Smooth muscle cell (in vitro differentiated cells): Measurements from ENCODE around the gene PPP1R9A. TPM values are rescaled to one million over a fixed set of nuclear protein-coding genes. Genes with fewer than 3 reads are reported as not detected.

Experiments used
- DNase-seq: peaks from one replicate; lab custom pipeline; 2025; ENCODE audit not compliant: unreplicated experiment; lab: John Stamatoyannopoulos, UW
- H2AFZ ChIP-seq: fragments of 200-600 bp; sonication (generic); 2 replicates; pipeline ENCODE4 v1.6.0; 2016; ENCODE audit warnings: antibody characterized with exemption, low read depth, mild to moderate bottlenecking
- H3F3A ChIP-seq: fragments of 200-600 bp; sonication (generic); 2 replicates; pipeline ENCODE4 v1.6.0; 2017; ENCODE audit warnings: antibody characterized with exemption, low read depth
- H3K27ac ChIP-seq: fragments of 200-600 bp; sonication (generic); 2 replicates; pipeline ENCODE4 v1.5.1; 2016; ENCODE audit warnings: low read depth, mild to moderate bottlenecking
- H3K27me3 ChIP-seq: fragments of 200-600 bp; sonication (generic); 2 replicates; pipeline ENCODE4 v1.6.1; 2016; ENCODE audit warnings: low read depth, mild to moderate bottlenecking
- H3K36me3 ChIP-seq: fragments of 200-600 bp; sonication (generic); 2 replicates; pipeline ENCODE4 v1.5.1; 2016; ENCODE audit warnings: low read depth
- H3K4me1 ChIP-seq: fragments of 200-600 bp; sonication (generic); 2 replicates; pipeline ENCODE4 v1.5.1; 2016; ENCODE audit warnings: low read depth
- H3K4me2 ChIP-seq: fragments of 200-600 bp; sonication (generic); 2 replicates; pipeline ENCODE4 v1.6.0; 2016; ENCODE audit warnings: mild to moderate bottlenecking
- H3K4me3 ChIP-seq: fragments of 200-600 bp; sonication (generic); 2 replicates; pipeline ENCODE4 v1.5.1; 2016; ENCODE audit warnings: mild to moderate bottlenecking
- H3K79me2 ChIP-seq: fragments of 200-600 bp; sonication (generic); 2 replicates; pipeline ENCODE4 v1.6.0; 2016; ENCODE audit warnings: low read depth, mild to moderate bottlenecking
- H3K9ac ChIP-seq: fragments of 200-600 bp; sonication (generic); 2 replicates; pipeline ENCODE4 v1.6.0; 2016; ENCODE audit warnings: low read depth
- H3K9me3 ChIP-seq: fragments of 200-600 bp; sonication (generic); replicated peaks from 2 replicates; pipeline ENCODE4 v1.5.1; 2016; ENCODE audit warnings: low read depth
- H4K20me1 ChIP-seq: fragments of 200-600 bp; sonication (generic); 2 replicates; pipeline ENCODE4 v1.6.0; 2016; ENCODE audit warnings: low read depth
- WGBS: methylation state at CpG from one replicate; pipeline ENCODE4 v1.1.7; 2016; ENCODE audit warnings: low lambda C conversion rate; 5-methylcytosine and 5-hydroxymethylcytosine counted together
- polyA plus RNA-seq: library from polyadenylated mRNA; unstranded; fragments of >200 nt; fragmentation: Nextera tagmentation; extraction: Ambion mirVana; gene quantifications from 2 replicates; pipeline ENCODE4 v1.2.1, GENCODE V29; 2016
- total RNA-seq: library from RNA; depleted of rRNA; stranded (reverse); fragments of >200 nt; gene quantifications from 2 replicates; pipeline ENCODE4 v1.2.3, GENCODE V29; 2014
- TF ChIP-seq, protein P1 (sequence below): fragments of 200-600 bp; sonication (generic); IDR thresholded peaks from 2 replicates; pipeline ENCODE4 v1.5.1; 2017; ENCODE audit warnings: borderline replicate concordance, mild to moderate bottlenecking, antibody characterized with exemption; ENCODE audit not compliant: insufficient read depth, poor library complexity, severe bottlenecking

The PPP1R9A gene
- total and polyA plus RNA-seq, 2 experiments from 2014 or later, result 0.22 to 1.6 TPM

DNA sequence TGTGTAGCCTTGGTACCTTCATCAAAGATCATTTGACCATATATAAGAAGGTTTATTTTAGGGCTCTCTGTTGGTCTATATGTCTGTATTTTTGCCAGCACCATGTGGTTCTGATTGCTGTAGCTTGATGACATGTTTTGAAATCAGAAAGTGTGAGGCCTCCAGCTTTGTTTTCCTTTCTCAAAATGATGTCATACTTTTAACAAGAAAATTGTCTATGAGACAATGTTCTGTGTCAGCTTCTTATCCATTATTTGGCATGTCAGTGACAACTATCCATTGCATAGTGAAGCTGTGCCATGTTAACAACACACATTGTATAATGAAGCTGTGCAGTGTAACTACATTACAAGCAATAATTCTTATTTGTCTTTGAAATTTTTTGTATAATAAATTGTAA lies 9.1 kb upstream of the PPP1R9A start:
- Histone ChIP-seq H3K79me2 (no peaks in the 10 kb centered on the region), H3K9ac (no peak overlapping the region), H3F3A (no peaks in the 10 kb centered on the region), H3K27me3 (no peaks in the 10 kb centered on the region), H3K27ac (no peak overlapping the region), H4K20me1 (no peaks in the 10 kb centered on the region), H3K4me2 (no peak overlapping the region), H3K36me3 (no peaks in the 10 kb centered on the region), H3K4me1 (no peaks in the 10 kb centered on the region), H3K4me3 (no peak overlapping the region), H2AFZ (no peak overlapping the region), H3K9me3 (no peaks in the 10 kb centered on the region)
- TF ChIP-seq, protein P1, sequence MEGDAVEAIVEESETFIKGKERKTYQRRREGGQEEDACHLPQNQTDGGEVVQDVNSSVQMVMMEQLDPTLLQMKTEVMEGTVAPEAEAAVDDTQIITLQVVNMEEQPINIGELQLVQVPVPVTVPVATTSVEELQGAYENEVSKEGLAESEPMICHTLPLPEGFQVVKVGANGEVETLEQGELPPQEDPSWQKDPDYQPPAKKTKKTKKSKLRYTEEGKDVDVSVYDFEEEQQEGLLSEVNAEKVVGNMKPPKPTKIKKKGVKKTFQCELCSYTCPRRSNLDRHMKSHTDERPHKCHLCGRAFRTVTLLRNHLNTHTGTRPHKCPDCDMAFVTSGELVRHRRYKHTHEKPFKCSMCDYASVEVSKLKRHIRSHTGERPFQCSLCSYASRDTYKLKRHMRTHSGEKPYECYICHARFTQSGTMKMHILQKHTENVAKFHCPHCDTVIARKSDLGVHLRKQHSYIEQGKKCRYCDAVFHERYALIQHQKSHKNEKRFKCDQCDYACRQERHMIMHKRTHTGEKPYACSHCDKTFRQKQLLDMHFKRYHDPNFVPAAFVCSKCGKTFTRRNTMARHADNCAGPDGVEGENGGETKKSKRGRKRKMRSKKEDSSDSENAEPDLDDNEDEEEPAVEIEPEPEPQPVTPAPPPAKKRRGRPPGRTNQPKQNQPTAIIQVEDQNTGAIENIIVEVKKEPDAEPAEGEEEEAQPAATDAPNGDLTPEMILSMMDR, result no peak
- no peak for DNase-seq

DNA sequence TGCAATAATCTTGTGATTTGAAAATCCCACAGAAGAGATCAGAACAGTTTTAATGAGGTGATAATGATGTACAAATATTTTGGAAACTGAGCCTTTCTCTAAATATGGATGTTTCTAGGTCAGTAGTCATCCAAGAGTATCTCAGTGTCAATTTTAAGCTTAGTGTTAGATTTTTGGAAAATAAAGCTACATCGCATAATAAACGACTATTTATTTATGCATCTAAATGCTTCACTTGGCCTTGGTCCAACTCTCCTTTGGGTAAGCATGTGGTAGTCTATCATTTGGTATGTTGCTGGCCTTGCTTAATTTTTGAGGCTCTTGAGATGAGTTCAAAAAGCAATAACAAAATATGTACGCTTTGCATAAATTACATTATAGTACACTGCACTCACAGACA lies 5.4 kb upstream of the PPP1R9A start:
- TF ChIP-seq, protein P1, result no peak
- no peaks in the 10 kb centered on the region for H3K9me3 ChIP-seq
- no peak overlapping the region for H3K4me2 ChIP-seq
- no peaks in the 10 kb centered on the region for H3K79me2 ChIP-seq
- no peaks in the 10 kb centered on the region for H4K20me1 ChIP-seq
- H2AFZ ChIP-seq, result no peak overlapping the region
- WGBS, result 92% methylated on average over 3 of the region's 3 CpGs
- H3F3A ChIP-seq, result peaks cover 3% of the 10 kb centered on the region
- H3K27ac ChIP-seq, result no peak overlapping the region
- H3K36me3 ChIP-seq, result no peaks in the 10 kb centered on the region
- no peaks in the 10 kb centered on the region for H3K27me3 ChIP-seq
- DNase-seq, result no peak
- no peak overlapping the region for H3K9ac ChIP-seq
- no peak overlapping the region for H3K4me3 ChIP-seq
- peaks cover 2% of the 10 kb centered on the region for H3K4me1 ChIP-seq

DNA sequence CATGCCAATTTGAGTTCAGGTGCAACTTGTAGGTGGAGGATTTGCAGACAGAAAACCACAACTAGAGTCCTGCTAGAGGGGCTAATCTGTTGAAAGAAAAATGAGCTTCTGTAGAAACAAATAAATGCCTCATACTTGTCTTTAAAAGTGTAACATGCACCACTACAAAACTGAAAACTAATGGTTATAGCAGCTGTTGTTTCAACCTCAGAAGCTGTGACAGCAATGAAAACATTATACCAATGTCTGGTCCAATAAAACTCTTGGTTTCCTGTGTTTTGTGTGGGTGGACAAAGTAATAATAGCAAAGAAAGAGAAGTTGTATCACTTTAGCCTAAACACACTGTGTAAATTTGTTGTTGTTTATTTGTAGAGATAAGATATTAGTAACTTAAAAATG lies 3.4 kb upstream of the PPP1R9A start:
- Histone ChIP-seq H3K4me1 (peaks cover 7% of the 10 kb centered on the region), H2AFZ (peak overlapping the region; percentile 10), H3K9ac (no peak overlapping the region), H3K27ac (no peak overlapping the region), H4K20me1 (no peaks in the 10 kb centered on the region), H3K9me3 (no peaks in the 10 kb centered on the region), H3K4me3 (no peak overlapping the region), H3K79me2 (no peaks in the 10 kb centered on the region), H3K27me3 (no peaks in the 10 kb centered on the region), H3K4me2 (no peak overlapping the region), H3K36me3 (no peaks in the 10 kb centered on the region), H3F3A (peaks cover 4% of the 10 kb centered on the region)
- TF ChIP-seq, protein P1, result no peak
- DNase-seq, result no peak

DNA sequence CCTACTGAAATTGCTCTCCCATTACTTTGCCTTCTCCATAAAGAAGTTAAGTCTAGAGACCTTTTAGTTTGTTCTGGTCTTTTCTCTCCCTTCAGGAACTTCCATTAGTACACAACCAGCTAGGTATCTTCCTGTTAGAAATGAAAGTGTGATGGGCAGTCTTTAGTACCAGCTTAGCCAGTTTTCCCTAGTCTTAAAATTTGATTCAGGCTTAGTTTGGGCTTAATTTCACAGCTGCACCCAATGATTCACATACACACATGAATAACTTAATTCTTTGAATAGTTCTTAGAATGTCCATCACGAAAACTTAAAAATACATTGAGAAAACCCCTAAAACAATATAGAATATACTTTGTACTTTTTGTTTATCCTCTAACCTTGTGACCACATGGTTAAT lies 2.4 kb upstream of the PPP1R9A start:
- Histone ChIP-seq H3K4me2 (no peak overlapping the region), H3K9me3 (no peaks in the 10 kb centered on the region), H3K4me3 (no peak overlapping the region), H3K36me3 (no peaks in the 10 kb centered on the region), H2AFZ (no peak overlapping the region), H3K79me2 (no peaks in the 10 kb centered on the region), H3F3A (peaks cover 4% of the 10 kb centered on the region), H3K9ac (no peak overlapping the region), H3K27ac (no peak overlapping the region), H4K20me1 (no peaks in the 10 kb centered on the region), H3K27me3 (no peaks in the 10 kb centered on the region), H3K4me1 (peaks cover 11% of the 10 kb centered on the region)
- TF ChIP-seq, protein P1, result no peak
- WGBS, result 91% methylated on average over 1 of the region's 1 CpG
- DNase-seq, result no peak
